Ovary (tissue), 9 donors: ENCODE data around the gene FBP2. TPM values are rescaled to one million over a fixed set of nuclear protein-coding genes. Genes with fewer than 3 reads are reported as not detected.

Experiments used
- DNase-seq, 5 donors: peaks; one replicate each; pipeline ENCODE4 v3.0.0-alpha.2; 2019 to 2020
- H3K27ac ChIP-seq, 2 donors: fragments of 200-600 bp; one replicate each; pipeline versions ENCODE4 v1.5.1 to v1.8.0; 2019 to 2022
- H3K27me3 ChIP-seq: fragments of 200-600 bp; one replicate; pipeline ENCODE4 v1.8.0; 2022
- H3K36me3 ChIP-seq: fragments of 200-600 bp; sonication (generic); one replicate; pipeline ENCODE4 v1.5.1; 2019
- H3K4me1 ChIP-seq: one replicate; pipeline ENCODE4 v1.8.1; 2013; ENCODE audit warnings: mild to moderate bottlenecking, moderate library complexity; ENCODE audit not compliant: insufficient read depth
- H3K4me3 ChIP-seq: fragments of 200-600 bp; sonication (generic); one replicate; pipeline ENCODE4 v1.5.1; 2017
- H3K9me3 ChIP-seq, 2 donors: fragments of 200-600 bp in 1 of 2; sonication (generic) in 1 of 2; one replicate each; pipeline versions ENCODE4 v1.5.1 to v1.8.1; 2013 to 2019; ENCODE audit warnings: mild to moderate bottlenecking in 1 of 2, moderate library complexity in 1 of 2
- EP300 ChIP-seq: sonication (generic); formaldehyde crosslinking; IDR thresholded peaks from one replicate; pipeline ENCODE4 v1.6.1; 2017; ENCODE audit warnings: antibody characterized with exemption
- POLR2A ChIP-seq: fragments of 450-650 bp; IDR thresholded peaks from one replicate; pipeline ENCODE4 v1.6.1; 2017; ENCODE audit warnings: antibody characterized with exemption, mild to moderate bottlenecking, moderate library complexity
- WGBS, 3 donors: extraction: QIAGEN DNeasy Blood & Tissue Kit in 1 of 3; methylation state at CpG; one replicate each; pipeline versions ENCODE4 v1.1.5 to v1.1.7; 2013 to 2017; 5-methylcytosine and 5-hydroxymethylcytosine counted together
- intact Hi-C, 4 donors: fragments of 100-400 bp; cut with DNase I; formaldehyde crosslinking; loops; one replicate each; pipeline versions ENCODE4 v1.11.0 to v1.15.1; 2022 to 2023
- polyA plus RNA-seq, 2 donors: library from polyadenylated mRNA; stranded (reverse); fragments of 200-250 nt in 1 of 2; fragments of 350-450 nt in 1 of 2; fragmentation: Illumina TruSeq in 1 of 2; extraction: RNeasy Lipid Tissue Mini Kit (QIAGEN cat#74804) in 1 of 2; gene quantifications; one replicate each; pipeline ENCODE4 v1.2.3, GENCODE V29; 2013 to 2014
- total RNA-seq, 7 donors: library from RNA; depleted of rRNA in 2 of 7; stranded (reverse); fragments of >200 nt in 2 of 7; fragmentation: NEBNext Ultra II Directional in 3 of 7; extraction: Animal tissue kit (Norgen Biotek cat#: 25700) in 3 of 7; gene quantifications; one replicate each; pipeline versions ENCODE4 v1.1.0 to v1.2.4, GENCODE V29; 2016 to 2023
- TF ChIP-seq, protein P1 (sequence below), 3 donors: fragments of 450-650 bp in 2 of 3; fragments of 200-600 bp in 1 of 3; IDR thresholded peaks; one replicate each; pipeline versions ENCODE4 v1.5.1 to v1.8.0; 2016 to 2022; ENCODE audit warnings: antibody characterized with exemption in 3 of 3, mild to moderate bottlenecking in 1 of 3
- donor health status: DM: no; HTN: no; CAD: no; lungs with moderate emphysema.
- donor health status: DM: no; HTN: no; CAD: no.
- donor health status: Bipolar disorder and iron deficiency.
- donor health status: DM: yes; HTN: yes; CAD: no.
- donor health status: DM: no; HTN: no; CAD: no.
- donor health status: DM: yes; HTN: yes; CAD: no.

Gene FBP2
- total and polyA plus RNA-seq, 9 donors, result not detected

DNA sequence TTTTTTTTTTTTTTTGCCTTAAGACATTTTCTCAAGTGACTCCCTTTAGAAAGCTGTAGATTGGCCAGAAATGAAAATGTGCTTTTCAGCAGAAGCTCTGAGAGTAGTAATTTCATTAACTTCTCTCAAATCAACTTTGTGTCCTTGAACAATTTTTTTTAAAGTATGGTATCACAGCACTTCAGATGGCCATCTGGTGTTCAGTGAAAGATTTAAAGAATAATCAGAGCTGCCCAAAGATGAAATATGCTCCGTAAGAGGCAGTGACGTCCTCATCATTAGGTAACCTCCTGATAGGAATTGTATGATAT lies 81.7 kb downstream of the FBP2 start:
- H3K9me3 ChIP-seq, result no peaks in the 10 kb centered on the region
- no peak overlapping the region for H3K4me3 ChIP-seq
- no peaks in the 10 kb centered on the region for H3K4me1 ChIP-seq
- DNase-seq, result no peak
- 29 to 41% (median 37%) methylated on average over 2 of the region's 2 CpGs for WGBS, 3 donors
- intact Hi-C loops, result loop anchor here in 1 of 4 donors (2.0 to 10.0 kb wide), 2 partner anchors 73 to 647 kb away; no protein-coding TSS in a partner anchor
- no peaks in the 10 kb centered on the region for H3K36me3 ChIP-seq
- no peak overlapping the region for H3K27ac ChIP-seq
- TF ChIP-seq EP300 (no peak), POLR2A (no peak)
- TF ChIP-seq, protein P1, sequence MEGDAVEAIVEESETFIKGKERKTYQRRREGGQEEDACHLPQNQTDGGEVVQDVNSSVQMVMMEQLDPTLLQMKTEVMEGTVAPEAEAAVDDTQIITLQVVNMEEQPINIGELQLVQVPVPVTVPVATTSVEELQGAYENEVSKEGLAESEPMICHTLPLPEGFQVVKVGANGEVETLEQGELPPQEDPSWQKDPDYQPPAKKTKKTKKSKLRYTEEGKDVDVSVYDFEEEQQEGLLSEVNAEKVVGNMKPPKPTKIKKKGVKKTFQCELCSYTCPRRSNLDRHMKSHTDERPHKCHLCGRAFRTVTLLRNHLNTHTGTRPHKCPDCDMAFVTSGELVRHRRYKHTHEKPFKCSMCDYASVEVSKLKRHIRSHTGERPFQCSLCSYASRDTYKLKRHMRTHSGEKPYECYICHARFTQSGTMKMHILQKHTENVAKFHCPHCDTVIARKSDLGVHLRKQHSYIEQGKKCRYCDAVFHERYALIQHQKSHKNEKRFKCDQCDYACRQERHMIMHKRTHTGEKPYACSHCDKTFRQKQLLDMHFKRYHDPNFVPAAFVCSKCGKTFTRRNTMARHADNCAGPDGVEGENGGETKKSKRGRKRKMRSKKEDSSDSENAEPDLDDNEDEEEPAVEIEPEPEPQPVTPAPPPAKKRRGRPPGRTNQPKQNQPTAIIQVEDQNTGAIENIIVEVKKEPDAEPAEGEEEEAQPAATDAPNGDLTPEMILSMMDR (IDR thresholded peaks at IDR 0.05), result no peak
- H3K27me3 ChIP-seq, result no peaks in the 10 kb centered on the region

DNA sequence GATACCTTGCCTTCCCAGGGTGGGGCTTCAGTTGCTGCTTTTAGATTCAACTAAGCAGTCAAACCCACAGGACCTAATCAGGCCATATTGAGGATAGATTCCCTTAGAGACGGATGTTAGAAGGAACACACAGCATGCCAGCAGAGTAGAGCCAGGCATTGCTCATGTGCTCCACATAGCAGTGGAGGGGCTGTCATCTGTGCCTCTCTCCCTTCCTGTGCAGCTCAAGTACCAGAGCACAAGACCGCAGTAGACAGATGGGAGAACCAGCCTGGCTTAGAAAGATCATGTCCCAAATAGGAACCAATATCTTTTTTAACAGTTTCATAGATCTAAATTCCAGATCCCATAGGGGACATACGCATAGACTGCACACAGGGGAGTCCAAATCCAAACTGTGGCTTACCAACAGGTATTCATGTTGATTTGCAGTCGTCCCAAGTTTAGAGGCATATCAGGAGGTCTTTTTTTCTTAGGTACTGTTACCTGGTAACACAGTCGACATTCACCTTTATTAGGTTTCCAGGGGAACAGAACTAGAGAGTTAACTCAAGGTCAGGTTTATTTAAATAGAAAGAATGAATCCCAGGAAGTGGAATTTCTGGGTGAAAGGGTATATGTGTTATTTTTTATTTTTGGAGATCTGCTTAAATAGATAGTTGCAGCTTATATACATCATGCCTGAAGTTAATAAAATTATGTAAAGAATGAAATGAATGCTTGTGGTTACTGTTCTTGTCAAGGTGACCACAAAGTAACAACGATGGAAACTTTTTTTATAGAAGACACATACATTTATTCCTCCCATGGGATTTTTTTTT lies 82.3 kb downstream of the FBP2 start:
- H3K4me3 ChIP-seq, result no peak overlapping the region
- DNase-seq, result no peak
- H3K9me3 ChIP-seq, result no peaks in the 10 kb centered on the region
- 42 to 58% (median 50%) methylated on average over 6 of the region's 6 CpGs for WGBS, 3 donors
- TF ChIP-seq, protein P1 (IDR thresholded peaks at IDR 0.05), result no peak
- no peak for TF ChIP-seq POLR2A
- no peak for TF ChIP-seq EP300
- intact Hi-C loops, result loop anchor here in 1 of 4 donors (2.0 to 10.0 kb wide), 2 partner anchors 73 to 647 kb away; no protein-coding TSS in a partner anchor
- no peaks in the 10 kb centered on the region for H3K27me3 ChIP-seq
- no peaks in the 10 kb centered on the region for H3K36me3 ChIP-seq
- no peaks in the 10 kb centered on the region for H3K4me1 ChIP-seq
- H3K27ac ChIP-seq, result no peak overlapping the region

Other genes starting within 250 kb of the FBP2 start
- not detected for gene PCAT7, start 38.7 kb downstream of the FBP2 start, total RNA-seq
- gene PCAT7, start 38.7 kb downstream of the FBP2 start, polyA plus RNA-seq, result under 1 TPM; 0.04 to 0.05 TPM
- gene FBP1, start 45.7 kb upstream of the FBP2 start, total RNA-seq, result 1 to 10 TPM in 5 of 7 donors, under 1 TPM in 2; 0.30 to 4.6 (median 2.9) TPM
- gene FBP1, start 45.7 kb upstream of the FBP2 start, polyA plus RNA-seq, result 10 to 100 TPM in 1 of 2 donors, 1 to 10 TPM in 1; 1.2 to 16.9 TPM
- gene AOPEP, start 132.9 kb upstream of the FBP2 start, total RNA-seq, result 100 to 1,000 TPM in 2 of 7 donors, 10 to 100 TPM in 5; 68.0 to 141 (median 92.2) TPM
- gene AOPEP, start 132.9 kb upstream of the FBP2 start, polyA plus RNA-seq, result 10 to 100 TPM; 40.0 to 67.7 TPM